Activated T-helper 9 cell treated with anti-CD3 and anti-CD28 coated beads, Interleukin-2, amount 50 U/mL, for 16 hours (primary cell): Measurements from ENCODE around the gene TCTA.
"Not testable (repeated sequence)": the region's sequence is repeated elsewhere in the genome, so short reads cannot be mapped to it uniquely, and the experiment has no call there.

Source experiments
- DNase-seq: peaks from one replicate; pipeline ENCODE4 v3.0.0-alpha.2; 2020; ENCODE audit warnings: low read depth

TCTA gene

GRCh38 chr3:49411968-49412631 lies at the start of gene TCTA, which contains the start of gene RHOA:
TCTA (plus strand) TSS chr3:49412423; CDS start chr3:49412427, 4 bp downstream.
RHOA (minus strand) TSS chr3:49411976; CDS start chr3:49375589, 36,387 bp downstream.
- DNase-seq = peak; percentile 97

GRCh38 chr3:49362561-49362960 lies 49.7 kb upstream of the TCTA start:
- no peak for DNase-seq

GRCh38 chr3:49370585-49371290 lies 41.5 kb upstream of the TCTA start:
- DNase-seq = no peak

GRCh38 chr3:49371946-49372345 lies 40.3 kb upstream of the TCTA start:
- DNase-seq = no peak

- DNase-seq = peak; percentile 25
Observed at GRCh38 chr3:49377483-49377882, 34.7 kb upstream of the TCTA start.

- no peak for DNase-seq
Observed at GRCh38 chr3:49378249-49378895, 33.9 kb upstream of the TCTA start.

- no peak for DNase-seq
Observed at GRCh38 chr3:49383387-49383786, 28.8 kb upstream of the TCTA start.

GRCh38 chr3:49385617-49386016 lies 26.6 kb upstream of the TCTA start:
- no peak for DNase-seq

- DNase-seq = no peak
Observed at GRCh38 chr3:49386056-49386756, 26.0 kb upstream of the TCTA start.

GRCh38 chr3:49387721-49388120 lies 24.5 kb upstream of the TCTA start:
- DNase-seq = no peak

GRCh38 chr3:49388289-49388820 lies 23.9 kb upstream of the TCTA start:
- no peak for DNase-seq

GRCh38 chr3:49389297-49389696 lies 22.9 kb upstream of the TCTA start:
- DNase-seq = no peak

GRCh38 chr3:49391310-49391709 lies 20.9 kb upstream of the TCTA start:
- not testable (repeated sequence) for DNase-seq

- DNase-seq = no peak
Observed at GRCh38 chr3:49397470-49397869, 14.8 kb upstream of the TCTA start.

GRCh38 chr3:49399461-49399860 lies 12.8 kb upstream of the TCTA start:
- DNase-seq = no peak

- no peak for DNase-seq
Observed at GRCh38 chr3:49401766-49402165, 10.5 kb upstream of the TCTA start.

GRCh38 chr3:49403891-49404290 lies 8.3 kb upstream of the TCTA start:
- DNase-seq = no peak

GRCh38 chr3:49405570-49405969 lies 6.7 kb upstream of the TCTA start:
- DNase-seq = not testable (repeated sequence)

- DNase-seq = no peak
Observed at GRCh38 chr3:49406571-49407565, 5.4 kb upstream of the TCTA start.

GRCh38 chr3:49410066-49410845 lies 2.0 kb upstream of the TCTA start:
- DNase-seq = no peak
